Sigmoid colon (tissue), 7 donors: ENCODE data around the gene PCBP3. TPM values are rescaled to one million over a fixed set of nuclear protein-coding genes. Genes with fewer than 3 reads are reported as not detected.
A peak's percentile ranks its signal among the peaks of the same experiment; 100 is the strongest.

Source experiments
- DNase-seq: peaks from one replicate; pipeline ENCODE4 v3.0.0-alpha.2; 2019
- H3K27ac ChIP-seq, 4 donors: fragments of 200-600 bp; sonication (generic); one replicate each; pipeline ENCODE4 v1.5.1; 2016 to 2019; ENCODE audit warnings: mild to moderate bottlenecking in 1 of 4
- H3K27me3 ChIP-seq, 3 donors: fragments of 200-600 bp; sonication (generic); one replicate each; pipeline ENCODE4 v1.5.1; 2019; ENCODE audit warnings: mild to moderate bottlenecking in 1 of 3
- H3K36me3 ChIP-seq, 4 donors: fragments of 200-600 bp; sonication (generic); one replicate each; pipeline ENCODE4 v1.5.1; 2016 to 2019
- H3K4me1 ChIP-seq, 4 donors: fragments of 200-600 bp; sonication (generic); one replicate each; pipeline ENCODE4 v1.5.1; 2017 to 2019
- H3K4me3 ChIP-seq, 4 donors: fragments of 200-600 bp; sonication (generic); one replicate each; pipeline ENCODE4 v1.5.1; 2017 to 2019; ENCODE audit warnings: mild to moderate bottlenecking in 2 of 4, moderate library complexity in 1 of 4
- H3K9me3 ChIP-seq, 4 donors: fragments of 200-600 bp in 3 of 4; sonication (generic) in 3 of 4; one replicate each; pipeline versions ENCODE4 v1.5.1 to v1.6.1; 2013 to 2019
- EP300 ChIP-seq, 4 donors: sonication (generic); formaldehyde crosslinking; IDR thresholded peaks; one replicate each; pipeline ENCODE4 v1.6.1; 2017; ENCODE audit warnings: antibody characterized with exemption in 4 of 4
- POLR2A ChIP-seq, 2 donors: fragments of 450-650 bp; IDR thresholded peaks; one replicate each; pipeline ENCODE4 v1.6.1; 2016; ENCODE audit warnings: antibody characterized with exemption in 2 of 2, mild to moderate bottlenecking in 2 of 2, moderate library complexity in 2 of 2
- POLR2AphosphoS5 ChIP-seq, 4 donors: sonication (generic); formaldehyde crosslinking; IDR thresholded peaks; one replicate each; pipeline ENCODE4 v1.6.1; 2017; ENCODE audit warnings: antibody characterized with exemption in 4 of 4
- whole genome bisulfite sequencing, 2 donors: extraction: QIAGEN DNeasy Blood & Tissue Kit; methylation state at CpG; one replicate each; pipeline ENCODE4 v1.1.7; 2013; 5-methylcytosine and 5-hydroxymethylcytosine counted together
- intact Hi-C: fragments of 100-400 bp; cut with DNase I; formaldehyde crosslinking; loops from one replicate; pipeline ENCODE4 v1.15.1; 2023
- polyA plus RNA-seq, 3 donors: library from polyadenylated mRNA; stranded (reverse); fragments of 200-250 nt; gene quantifications; one replicate each; pipeline ENCODE4 v1.2.3, GENCODE V29; 2013
- total RNA-seq, 4 donors: library from RNA; depleted of rRNA; stranded (reverse); fragments of >200 nt; gene quantifications; one replicate each; pipeline ENCODE4 v1.1.0, GENCODE V29; 2016
- TF ChIP-seq, protein P1 (sequence below), 4 experiments: fragments of 450-650 bp in 3 of 4; fragments of 200-600 bp in 1 of 4; IDR thresholded peaks; one replicate each; pipeline ENCODE4 v1.5.1; 2016 to 2019; ENCODE audit warnings: antibody characterized with exemption in 4 of 4, mild to moderate bottlenecking in 3 of 4, moderate library complexity in 2 of 4
- donor health status: healthy with polysubstance abuse.
- donor health status: Bipolar disorder and iron deficiency.
- donor health status: healthy.

The PCBP3 gene
- total and polyA plus RNA-seq, 7 donors: 1.2 to 21.3 (median 8.2) TPM

DNA sequence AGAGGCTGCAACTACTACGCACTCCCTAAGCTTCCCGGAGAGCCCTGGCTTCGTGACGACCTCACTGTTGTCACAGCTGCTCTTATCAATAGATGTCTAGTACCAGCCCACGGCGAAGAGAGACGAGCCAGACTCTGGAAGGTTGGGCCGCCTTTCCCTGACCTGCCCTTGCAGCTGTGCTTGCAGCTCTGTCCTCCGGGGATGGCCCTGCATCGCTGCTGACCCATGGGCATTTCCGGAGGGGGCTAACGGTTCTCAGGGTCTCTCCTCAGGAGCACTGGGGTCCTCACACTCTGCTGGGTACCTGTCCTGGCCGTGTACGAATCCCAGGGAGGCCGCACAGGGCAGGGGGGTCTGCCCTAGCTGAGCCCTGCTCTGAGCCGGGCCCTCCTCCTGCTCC is 244.3 kb downstream of the PCBP3 start:
- DNase-seq: no peak
- H3K4me3 ChIP-seq: no peak overlapping the region
- TF ChIP-seq, protein P1, sequence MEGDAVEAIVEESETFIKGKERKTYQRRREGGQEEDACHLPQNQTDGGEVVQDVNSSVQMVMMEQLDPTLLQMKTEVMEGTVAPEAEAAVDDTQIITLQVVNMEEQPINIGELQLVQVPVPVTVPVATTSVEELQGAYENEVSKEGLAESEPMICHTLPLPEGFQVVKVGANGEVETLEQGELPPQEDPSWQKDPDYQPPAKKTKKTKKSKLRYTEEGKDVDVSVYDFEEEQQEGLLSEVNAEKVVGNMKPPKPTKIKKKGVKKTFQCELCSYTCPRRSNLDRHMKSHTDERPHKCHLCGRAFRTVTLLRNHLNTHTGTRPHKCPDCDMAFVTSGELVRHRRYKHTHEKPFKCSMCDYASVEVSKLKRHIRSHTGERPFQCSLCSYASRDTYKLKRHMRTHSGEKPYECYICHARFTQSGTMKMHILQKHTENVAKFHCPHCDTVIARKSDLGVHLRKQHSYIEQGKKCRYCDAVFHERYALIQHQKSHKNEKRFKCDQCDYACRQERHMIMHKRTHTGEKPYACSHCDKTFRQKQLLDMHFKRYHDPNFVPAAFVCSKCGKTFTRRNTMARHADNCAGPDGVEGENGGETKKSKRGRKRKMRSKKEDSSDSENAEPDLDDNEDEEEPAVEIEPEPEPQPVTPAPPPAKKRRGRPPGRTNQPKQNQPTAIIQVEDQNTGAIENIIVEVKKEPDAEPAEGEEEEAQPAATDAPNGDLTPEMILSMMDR (IDR thresholded peaks at IDR 0.05): no peak
- no peak for TF ChIP-seq EP300 (IDR thresholded peaks at IDR 0.05)
- no peak for TF ChIP-seq POLR2AphosphoS5 (IDR thresholded peaks at IDR 0.05)
- no peak for TF ChIP-seq POLR2A (IDR thresholded peaks at IDR 0.05)
- H3K27ac ChIP-seq: peak overlapping the region; percentile 12 to 64 (median 29)
- H3K27me3 ChIP-seq: peaks cover 0 to 22% (median 0%) of the 10 kb centered on the region in 3 donors
- peaks cover 0 to 23% (median 5%) of the 10 kb centered on the region in 4 donors for H3K4me1 ChIP-seq
- H3K36me3 ChIP-seq: no peaks in the 10 kb centered on the region
- H3K9me3 ChIP-seq: no peaks in the 10 kb centered on the region
- 61 to 78% methylated on average over 16 of the region's 16 CpGs for WGBS, 2 donors
- intact Hi-C loops: no loop called here

DNA sequence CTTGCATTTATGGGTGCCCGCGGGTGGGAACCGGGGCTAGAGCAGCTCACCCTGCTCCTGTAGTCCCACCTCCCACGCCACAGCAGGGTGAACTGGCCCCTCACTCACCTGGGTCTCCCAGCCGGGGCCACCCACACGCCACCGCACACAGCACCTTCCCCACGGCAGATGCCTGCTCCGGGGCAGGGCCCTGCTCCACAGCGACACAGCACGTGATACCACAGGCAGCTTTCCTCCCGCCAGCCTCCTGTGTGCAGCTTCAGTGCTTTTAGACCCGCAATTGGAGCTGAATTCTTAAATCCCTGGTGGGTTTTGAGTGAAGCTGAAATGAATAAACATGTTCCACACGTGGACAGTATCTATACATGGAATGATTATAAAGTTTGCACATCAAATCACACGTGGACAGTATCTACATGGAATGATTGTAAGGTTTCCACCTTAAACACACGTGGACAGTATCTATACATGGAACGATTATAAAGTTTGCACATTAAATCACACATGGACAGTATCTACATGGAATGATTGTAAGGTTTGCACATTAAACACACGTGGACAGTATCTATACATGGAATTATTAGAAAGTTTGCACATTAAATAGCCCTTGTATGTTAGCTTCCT is 245.0 kb downstream of the PCBP3 start:
- WGBS, 2 donors: 83 to 84% methylated on average over 18 of the region's 18 CpGs
- intact Hi-C loops: no loop called here
- DNase-seq: no peak
- TF ChIP-seq POLR2A (IDR thresholded peaks at IDR 0.05): no peak
- TF ChIP-seq, protein P1 (IDR thresholded peaks at IDR 0.05): no peak
- TF ChIP-seq EP300 (IDR thresholded peaks at IDR 0.05): no peak
- no peak for TF ChIP-seq POLR2AphosphoS5 (IDR thresholded peaks at IDR 0.05)
- peaks cover 0 to 26% (median 9%) of the 10 kb centered on the region in 4 donors for H3K4me1 ChIP-seq
- peaks cover 0 to 22% (median 0%) of the 10 kb centered on the region in 3 donors for H3K27me3 ChIP-seq
- H3K4me3 ChIP-seq: no peak overlapping the region
- no peaks in the 10 kb centered on the region for H3K36me3 ChIP-seq
- H3K27ac ChIP-seq: peak overlapping the region in 3 of 4 donors; percentile 16 to 64 (median 42)
- H3K9me3 ChIP-seq: no peaks in the 10 kb centered on the region

DNA sequence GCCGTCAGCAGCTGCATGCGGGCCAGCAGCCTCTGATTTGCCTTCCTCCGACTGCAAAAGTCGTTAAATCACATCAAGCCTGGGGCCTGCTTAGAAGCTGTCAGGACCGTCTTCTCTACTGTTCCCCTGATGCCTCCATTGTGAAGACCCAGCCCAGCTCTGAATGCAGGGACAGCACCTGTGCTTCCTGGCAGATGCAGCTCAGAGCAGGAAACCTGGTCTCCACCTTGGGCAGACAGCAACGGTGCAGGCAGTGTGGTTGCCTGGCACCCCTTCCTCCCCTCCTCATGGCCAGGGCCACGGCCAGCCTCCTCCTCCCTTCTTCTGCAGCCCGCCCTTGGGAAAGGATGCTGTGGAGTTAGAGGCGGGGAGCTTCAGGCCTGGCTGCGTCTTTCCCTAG is 245.7 kb downstream of the PCBP3 start:
- TF ChIP-seq EP300 (IDR thresholded peaks at IDR 0.05): no peak
- TF ChIP-seq, protein P1 (IDR thresholded peaks at IDR 0.05): no peak
- no peak for TF ChIP-seq POLR2AphosphoS5 (IDR thresholded peaks at IDR 0.05)
- no peak for TF ChIP-seq POLR2A (IDR thresholded peaks at IDR 0.05)
- peak overlapping the region in 3 of 4 donors; percentile 5 to 45 (median 28) for H3K27ac ChIP-seq
- no peaks in the 10 kb centered on the region for H3K9me3 ChIP-seq
- intact Hi-C loops: no loop called here
- DNase-seq: no peak
- WGBS, 2 donors: 64 to 67% methylated on average over 10 of the region's 10 CpGs
- H3K36me3 ChIP-seq: no peaks in the 10 kb centered on the region
- H3K4me3 ChIP-seq: no peak overlapping the region
- peaks cover 0 to 34% (median 17%) of the 10 kb centered on the region in 4 donors for H3K4me1 ChIP-seq
- peaks cover 0 to 22% (median 0%) of the 10 kb centered on the region in 3 donors for H3K27me3 ChIP-seq

DNA sequence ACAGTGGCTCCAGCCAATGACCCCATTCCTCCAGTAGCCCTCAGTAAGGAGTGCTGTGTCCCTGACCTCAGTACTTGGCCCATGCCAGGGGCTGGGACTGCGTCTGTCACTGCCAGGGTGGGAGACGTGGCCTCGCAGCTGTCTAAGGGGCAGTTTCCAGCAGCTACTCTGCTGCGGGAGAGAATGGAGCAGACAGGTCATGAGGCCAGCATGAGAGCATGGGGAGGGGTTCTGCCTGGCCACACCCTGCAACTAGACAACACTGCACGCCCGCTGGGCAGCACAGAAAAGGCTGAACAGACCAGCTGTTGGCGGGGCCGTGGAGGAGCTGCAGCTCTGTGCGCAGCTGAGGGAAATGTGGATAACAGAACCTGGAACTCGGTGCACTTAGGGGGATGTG is 246.4 kb downstream of the PCBP3 start:
- peaks cover 0 to 41% (median 24%) of the 10 kb centered on the region in 4 donors for H3K4me1 ChIP-seq

More for the DNA sequence above, 246.4 kb downstream of the PCBP3 start:
- TF ChIP-seq, protein P1 (IDR thresholded peaks at IDR 0.05): no peak
- no peak for TF ChIP-seq EP300 (IDR thresholded peaks at IDR 0.05)
- TF ChIP-seq POLR2AphosphoS5 (IDR thresholded peaks at IDR 0.05): peak in 2 of 4 donors; percentile 40 to 51
- TF ChIP-seq POLR2A (IDR thresholded peaks at IDR 0.05): no peak
- Histone ChIP-seq H3K36me3 (no peaks in the 10 kb centered on the region), H3K4me3 (no peak overlapping the region), H3K27me3 (peaks cover 0 to 22% (median 0%) of the 10 kb centered on the region in 3 donors), H3K9me3 (no peaks in the 10 kb centered on the region), H3K27ac (peak overlapping the region in 3 of 4 donors; percentile 5 to 45 (median 28))
- intact Hi-C loops: no loop called here
- WGBS, 2 donors: 32 to 61% methylated on average over 10 of the region's 10 CpGs
- DNase-seq: no peak
